ENCODE measurements around the gene LRP10. TPM values are rescaled to one million over a fixed set of nuclear protein-coding genes. Genes with fewer than 3 reads are reported as not detected.

Gene LRP10
- total and polyA plus RNA-seq, 2 of the 8 experiments (the other 6 are each of a cell fraction or from before 2014, with no cell fraction given): 12.4 to 15.6 TPM

GRCh38 chr14:22882529-22883172, 11.1 kb downstream of the LRP10 start:
- H2BK20ac ChIP-seq (ENCODE audit: low read length): no peak overlapping the region
- peak overlapping the region; percentile 11 to 56 (median 20); a peak in 5 of 7 replicates for H3K9ac ChIP-seq (replicated peaks in 1 of 4; ENCODE audit: extremely low read depth in 1 of 4, low read depth in 3 of 4, low read length in 3 of 4)
- no peak overlapping the region for H3K4ac ChIP-seq (replicated peaks; ENCODE audit: insufficient read length, low read depth, low read length)
- H3K79me1 ChIP-seq (ENCODE audit: low read depth, low read length): no peaks in the 10 kb centered on the region
- no peak overlapping the region for H3K23ac ChIP-seq (ENCODE audit: insufficient read length)
- peaks cover 14% of the 10 kb centered on the region for H3K23me2 ChIP-seq (ENCODE audit: low read depth, low read length)
- H3K18ac ChIP-seq (ENCODE audit: extremely low read depth, low read length): peak overlapping the region; percentile 60
- H2BK120ac ChIP-seq (replicated peaks; ENCODE audit: low read depth, low read length): no peak overlapping the region
- DNase-seq (ENCODE audit: low read depth in 1 of 2, low spot score in 2 of 2): peak in 1 of 2 experiments; percentile 64
- FAIRE-seq: no peak
- H3K4me3 ChIP-seq (ENCODE audit: extremely low read depth in 1 of 4, insufficient read depth in 2 of 4, low read depth in 3 of 4, low read length in 4 of 4): peak overlapping the region; percentile 11 to 55 (median 16); a peak in 5 of 8 replicates
- H4K8ac ChIP-seq (ENCODE audit: extremely low read depth, insufficient read depth, low read length): no peak overlapping the region
- POLR2A ChIA-PET (ENCODE audit: partially characterized antibody): interaction anchor here (0.5 to 7.2 kb wide), 12 partner anchors 8 to 666 kb away, joined by 3 to 54 read pairs (median 5); partner anchors contain the start of genes LRP10, PRMT5 and RBM23
- H4K91ac ChIP-seq (replicated peaks; ENCODE audit: insufficient read length, low read length): no peak overlapping the region
- no peaks in the 10 kb centered on the region for H3K79me2 ChIP-seq (ENCODE audit: control insufficient read depth in 1 of 2, insufficient read depth in 2 of 2, low read length in 2 of 2)
- no peak overlapping the region for H3K56ac ChIP-seq (replicated peaks; ENCODE audit: insufficient read length, low read depth, low read length)
- CTCF ChIA-PET (ENCODE audit: partially characterized antibody): interaction anchor here (0.6 to 56.0 kb wide), 17 partner anchors 10 to 318 kb away, joined by 3 to 1562 read pairs (median 4); partner anchors contain the start of genes LRP10, MMP14, MRPL52 and SLC7A7
- H2AFZ ChIP-seq (ENCODE audit: low read length): 0 out of 2 replicates have a peak overlapping the region, but pooled peaks have one; percentile 46
- peaks cover 0 to 17% (median 11%) of the 10 kb centered on the region in 4 experiments; a peak in 6 of 7 replicates for H3K27me3 ChIP-seq (replicated peaks in 1 of 4; ENCODE audit: control insufficient read depth in 3 of 4, extremely low read depth in 1 of 4, insufficient read depth in 3 of 4, low read length in 3 of 4)
- no peaks in the 10 kb centered on the region for H4K20me1 ChIP-seq (replicated peaks in 1 of 2; ENCODE audit: control insufficient read depth in 1 of 2, insufficient read depth in 2 of 2, low read length in 2 of 2)
- H3K36me3 ChIP-seq (ENCODE audit: control insufficient read depth in 2 of 4, insufficient read depth in 4 of 4, low read length in 3 of 4): no peaks in the 10 kb centered on the region; a peak in 1 of 8 replicates
- H2BK12ac ChIP-seq (ENCODE audit: low read depth, low read length): peak overlapping the region; percentile 43
- H2BK5ac ChIP-seq (ENCODE audit: low read depth, low read length): peak overlapping the region; percentile 66; the same call in 1 of the 2 replicates
- H2BK15ac ChIP-seq (ENCODE audit: low read length): peak overlapping the region; percentile 61; the same call in 1 of the 2 replicates
- H4K5ac ChIP-seq (ENCODE audit: insufficient read length, low read depth, low read length): no peak overlapping the region
- H3K4me1 ChIP-seq (replicated peaks in 1 of 4; ENCODE audit: control insufficient read depth in 3 of 4, insufficient read depth in 4 of 4, low read length in 3 of 4): peaks cover 7 to 21% (median 11%) of the 10 kb centered on the region in 4 experiments
- no peak overlapping the region for H3K14ac ChIP-seq (ENCODE audit: insufficient read length)
- H3K4me2 ChIP-seq (ENCODE audit: insufficient read depth in 1 of 2, low read depth in 2 of 2, low read length in 2 of 2): peak overlapping the region; percentile 65 to 75
- WGBS, 2 experiments (ENCODE audit: extremely low coverage in 1 of 2, insufficient coverage in 1 of 2, insufficient read length in 1 of 2, insufficient replicate concordance in 2 of 2, low coverage in 1 of 2, low lambda C conversion rate in 2 of 2, missing lambda C conversion rate in 1 of 2): 52% methylated on average over 6 of the region's 6 CpGs; no CpG with 5 or more reads in 1 of the 2 experiments
- H3K9me3 ChIP-seq (ENCODE audit: insufficient read depth in 2 of 2, low read depth in 1 of 2, low read length in 1 of 2): no peaks in the 10 kb centered on the region
- no peak overlapping the region for H3K27ac ChIP-seq (ENCODE audit: low read depth, low read length)
- H2AK5ac ChIP-seq (ENCODE audit: low read depth, low read length): no peak overlapping the region
- TF ChIP-seq TAF1 (IDR thresholded peaks at IDR 0.05; ENCODE audit: low read depth, low read length) (peak; percentile 65; the same call in 1 of the 2 replicates), POLR2AphosphoS5 (IDR thresholded peaks at IDR 0.05; ENCODE audit: low read depth, low read length) (no peak), CREB1 (IDR thresholded peaks at IDR 0.05) (peak; percentile 69), POLR2A (IDR thresholded peaks at IDR 0.05; ENCODE audit: control extremely low read depth in 1 of 2, low read depth in 2 of 2, low read length in 2 of 2) (peak in 1 of 2 experiments; percentile 65; a peak in 2 of 3 replicates), ATF3 (IDR thresholded peaks at IDR 0.05; ENCODE audit: insufficient read depth, low read depth, low read length) (0 out of 2 replicates have a peak, but pooled peaks have one; percentile 14), MAX (IDR thresholded peaks at IDR 0.05) (no peak), CHD1 (IDR thresholded peaks at IDR 0.05; ENCODE audit: low read depth, low read length) (no peak), TCF12 (IDR thresholded peaks at IDR 0.05; ENCODE audit: low read depth, low read length) (no peak), JUN (IDR thresholded peaks at IDR 0.05; ENCODE audit: low read depth, low read length) (no peak), EP300 (IDR thresholded peaks at IDR 0.05; ENCODE audit: borderline replicate concordance in 1 of 2, low read depth in 2 of 2, low read length in 2 of 2) (no peak)
